A549 treated with Hydrocortisone at 1 μM for 4 hours (cell line): ENCODE results near the gene DYNC1I2. TPM values are rescaled to one million over a fixed set of nuclear protein-coding genes. Genes with fewer than 3 reads are reported as not detected.

Experiments
- total RNA-seq: library from RNA; stranded (reverse); fragments of 200-300 nt; extraction: Qiagen RNA extraction; gene quantifications from 5 replicates; pipeline ENCODE4 v1.2.3, GENCODE V29; 2022

The DYNC1I2 gene
- 61.6 to 90.6 TPM (median 72.0 TPM) in 5 replicates for total RNA-seq

GRCh38 chr2:171687287-171688128, at the start of gene DYNC1I2:
DYNC1I2 (plus strand) TSS chr2:171687469; CDS start chr2:171690156, 2,687 bp downstream.

Other genes with a start within 250 kb of the DYNC1I2 start
- 23.7 to 35.9 TPM (median 30.9 TPM) in 5 replicates for gene CYBRD1, start 165.0 kb upstream of the DYNC1I2 start, total RNA-seq
- 13.7 to 16.9 TPM (median 14.1 TPM) in 5 replicates for gene SLC25A12, start 206.8 kb downstream of the DYNC1I2 start, total RNA-seq
- gene HAT1, start 235.0 kb downstream of the DYNC1I2 start, total RNA-seq: 62.5 to 82.0 TPM (median 71.5 TPM) in 5 replicates